ENCODE measurements around the gene ZNF555. TPM values are rescaled to one million over a fixed set of nuclear protein-coding genes. Genes with fewer than 3 reads are reported as not detected.
A peak's percentile ranks its signal among the peaks of the same experiment; 100 is the strongest.

The ZNF555 gene
- total and polyA plus RNA-seq, 9 of the 15 experiments (the other 6 are each of a cell fraction or from before 2014, with no cell fraction given) = 2.0 to 6.7 (median 5.4) TPM

GRCh38 chr19:2865334-2866100 lies 24.2 kb downstream of the ZNF555 start:
- Histone ChIP-seq H3K9me3 (replicated peaks; ENCODE audit: control insufficient read depth, insufficient read depth, low read depth, low read length) (peaks cover 4% of the 10 kb centered on the region), H4K20me1 (replicated peaks; ENCODE audit: control insufficient read depth, insufficient read depth, low read length) (no peaks in the 10 kb centered on the region), H3K27me3 (ENCODE audit: control insufficient read depth in 2 of 2, insufficient read depth in 2 of 2, low read length in 2 of 2) (no peaks in the 10 kb centered on the region; a peak in 1 of 5 replicates), H3K4me1 (replicated peaks in 1 of 2; ENCODE audit: control insufficient read depth in 2 of 2, insufficient read depth in 2 of 2, low read length in 2 of 2) (peaks cover 12 to 21% of the 10 kb centered on the region in 2 experiments; a peak in 4 of 5 replicates), H3K27ac (ENCODE audit: extremely low read depth, low read depth, low read length) (peak overlapping the region; percentile 74), H3K79me2 (ENCODE audit: control insufficient read depth, insufficient read depth, low read length) (no peaks in the 10 kb centered on the region), H2AFZ (ENCODE audit: low read depth, low read length) (peak overlapping the region; percentile 29), H3K9ac (ENCODE audit: insufficient read depth in 1 of 2, low read depth in 2 of 2, low read length in 2 of 2) (peak overlapping the region in 1 of 2 experiments; percentile 36; a peak in 2 of 4 replicates), H3K9me1 (ENCODE audit: control insufficient read depth, insufficient read depth, low read length) (no peaks in the 10 kb centered on the region), H3K4me2 (ENCODE audit: insufficient read depth, low read length) (peak overlapping the region; percentile 54), H3K4me3 (no peak overlapping the region), H3K36me3 (ENCODE audit: control insufficient read depth, insufficient read depth, low read length) (no peaks in the 10 kb centered on the region)
- intact Hi-C loops (cut with micrococcal nuclease) (no loop called here), in situ Hi-C loops (cut with MboI) (no loop called here)
- FAIRE-seq = peak; percentile 88
- ChIA-PET CTCF (ENCODE audit: low intra/inter-chr PET ratio) (no interaction called here), POLR2A (interaction anchor here (0.9 to 1.4 kb wide), 5 partner anchors 18 to 45 kb away, joined by 3 to 5 read pairs (median 4); partner anchors contain the start of genes ZNF555 and ZNF57)
- peak; percentile 32 to 72 (median 58) for DNase-seq (ENCODE audit: extremely low read depth in 1 of 4, low spot score in 3 of 4)
- BruUV-seq (replicated peaks) = no TSS peak
- ATAC-seq = peak; percentile 28
- WGBS (ENCODE audit: insufficient coverage, low coverage, missing lambda C conversion rate) = 4% methylated on average over 12 of the region's 12 CpGs
- TF ChIP-seq SMAD4 (CRISPR knock-in tag; conservative IDR thresholded peaks at IDR 0.05) (peak; percentile 80), TAF1 (IDR thresholded peaks at IDR 0.05; ENCODE audit: control insufficient read depth, extremely low read depth, insufficient read depth, low read length, severe bottlenecking) (no peak), MTA2 (IDR thresholded peaks at IDR 0.05; ENCODE audit: low read depth) (peak; percentile 79), AFF1 (IDR thresholded peaks at IDR 0.05; ENCODE audit: low read depth in 1 of 2, partially characterized antibody in 2 of 2) (peak in 1 of 2 experiments; percentile 49), FOXK2 (conservative IDR thresholded peaks at IDR 0.05 in 1 of 2, IDR thresholded peaks at IDR 0.05 in 1 of 2; ENCODE audit: low read depth in 2 of 2) (peak; percentile 59 to 63; a peak in 2 of 4 replicates), ATF6 (CRISPR knock-in tag; IDR thresholded peaks at IDR 0.05) (no peak), ZNF253 (CRISPR knock-in tag; conservative IDR thresholded peaks at IDR 0.05) (no peak), ARID1B (IDR thresholded peaks at IDR 0.05) (peak; percentile 90), PHB2 (IDR thresholded peaks at IDR 0.05; ENCODE audit: low read depth) (no peak), TRIM24 (IDR thresholded peaks at IDR 0.05) (peak; percentile 87), RBM15 (IDR thresholded peaks at IDR 0.05; ENCODE audit: insufficient read depth, low read length) (no peak), DPF2 (IDR thresholded peaks at IDR 0.05) (peak; percentile 86), TCF3 (CRISPR knock-in tag; IDR thresholded peaks at IDR 0.05) (peak; percentile 88), SREBF1 (IDR thresholded peaks at IDR 0.05; ENCODE audit: borderline replicate concordance, low read depth, low read length) (no peak), FOXJ3 (CRISPR knock-in tag; IDR thresholded peaks at IDR 0.05) (no peak), ZNF408 (CRISPR knock-in tag; IDR thresholded peaks at IDR 0.05; ENCODE audit: low read depth) (no peak), DIDO1 (tag; IDR thresholded peaks at IDR 0.05; ENCODE audit: low read depth) (no peak)

Measured in K562 (cell line).